Neutrophil (primary cell): Measurements from ENCODE around the gene GNA14.

Source experiments
- H3K27ac ChIP-seq: fragments of 200-600 bp; sonication (generic); 2 replicates; pipeline ENCODE4 v1.5.1; 2016; ENCODE audit warnings: mild to moderate bottlenecking, moderate library complexity
- H3K27me3 ChIP-seq: fragments of 200-600 bp; sonication (generic); 2 replicates; pipeline ENCODE4 v1.6.0; 2016; ENCODE audit warnings: mild to moderate bottlenecking
- H3K36me3 ChIP-seq: fragments of 200-600 bp; sonication (generic); 2 replicates; pipeline ENCODE4 v1.5.1; 2017
- H3K4me1 ChIP-seq, 2 experiments: fragments of 200-600 bp in 1 of 2; sonication (generic) in 1 of 2; 1 replicate in 1 of 2; 2 replicates in 1 of 2; pipeline versions ENCODE4 v1.5.1 to v1.6.1; 2013 to 2016; ENCODE audit warnings: low read depth in 1 of 2, low read length in 1 of 2, mild to moderate bottlenecking in 1 of 2, moderate library complexity in 1 of 2; ENCODE audit not compliant: control insufficient read depth in 1 of 2, insufficient read depth in 1 of 2
- H3K4me3 ChIP-seq, 2 experiments: fragments of 200-600 bp in 1 of 2; sonication (generic) in 1 of 2; 1 replicate in 1 of 2; 2 replicates in 1 of 2; pipeline ENCODE4 v1.5.1; 2013 to 2016; ENCODE audit warnings: low read depth in 1 of 2, low read length in 1 of 2, mild to moderate bottlenecking in 1 of 2, moderate library complexity in 1 of 2
- H3K9me3 ChIP-seq: fragments of 200-600 bp; sonication (generic); 2 replicates; pipeline ENCODE4 v1.5.1; 2016
- TF ChIP-seq, protein P1 (sequence below): fragments of 200-600 bp; sonication (generic); IDR thresholded peaks from 2 replicates; pipeline ENCODE4 v1.5.1; 2016; ENCODE audit warnings: antibody characterized with exemption

The GNA14 gene

DNA sequence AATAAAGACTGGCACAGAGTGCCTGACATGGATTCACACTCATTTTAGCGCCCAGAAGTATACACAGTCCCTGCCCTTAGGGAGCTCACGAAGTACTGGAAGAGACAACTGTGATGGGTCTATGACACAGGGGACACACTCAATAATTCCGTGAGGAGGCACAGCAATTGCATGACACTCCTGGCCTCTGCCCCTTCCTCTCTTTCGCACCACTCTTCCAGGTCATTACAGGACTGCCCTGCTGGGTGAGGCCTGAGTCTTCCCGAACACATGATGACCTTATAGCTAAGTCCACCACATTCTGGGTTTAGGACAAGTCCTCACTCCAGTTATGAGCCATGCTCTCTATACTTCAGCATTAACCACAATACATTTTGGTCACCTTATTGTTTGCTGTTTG lies 134.7 kb downstream of the GNA14 start:
- no peaks in the 10 kb centered on the region for H3K36me3 ChIP-seq
- H3K4me3 ChIP-seq = no peak overlapping the region
- no peaks in the 10 kb centered on the region for H3K27me3 ChIP-seq
- no peaks in the 10 kb centered on the region for H3K4me1 ChIP-seq
- no peaks in the 10 kb centered on the region for H3K9me3 ChIP-seq
- TF ChIP-seq, protein P1, sequence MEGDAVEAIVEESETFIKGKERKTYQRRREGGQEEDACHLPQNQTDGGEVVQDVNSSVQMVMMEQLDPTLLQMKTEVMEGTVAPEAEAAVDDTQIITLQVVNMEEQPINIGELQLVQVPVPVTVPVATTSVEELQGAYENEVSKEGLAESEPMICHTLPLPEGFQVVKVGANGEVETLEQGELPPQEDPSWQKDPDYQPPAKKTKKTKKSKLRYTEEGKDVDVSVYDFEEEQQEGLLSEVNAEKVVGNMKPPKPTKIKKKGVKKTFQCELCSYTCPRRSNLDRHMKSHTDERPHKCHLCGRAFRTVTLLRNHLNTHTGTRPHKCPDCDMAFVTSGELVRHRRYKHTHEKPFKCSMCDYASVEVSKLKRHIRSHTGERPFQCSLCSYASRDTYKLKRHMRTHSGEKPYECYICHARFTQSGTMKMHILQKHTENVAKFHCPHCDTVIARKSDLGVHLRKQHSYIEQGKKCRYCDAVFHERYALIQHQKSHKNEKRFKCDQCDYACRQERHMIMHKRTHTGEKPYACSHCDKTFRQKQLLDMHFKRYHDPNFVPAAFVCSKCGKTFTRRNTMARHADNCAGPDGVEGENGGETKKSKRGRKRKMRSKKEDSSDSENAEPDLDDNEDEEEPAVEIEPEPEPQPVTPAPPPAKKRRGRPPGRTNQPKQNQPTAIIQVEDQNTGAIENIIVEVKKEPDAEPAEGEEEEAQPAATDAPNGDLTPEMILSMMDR = no peak
- no peak overlapping the region for H3K27ac ChIP-seq

GRCh38 chr9:77512876-77513275 lies 135.2 kb downstream of the GNA14 start:
- Histone ChIP-seq H3K9me3 (no peaks in the 10 kb centered on the region), H3K4me1 (no peaks in the 10 kb centered on the region), H3K27me3 (no peaks in the 10 kb centered on the region), H3K36me3 (no peaks in the 10 kb centered on the region), H3K27ac (no peak overlapping the region), H3K4me3 (no peak overlapping the region)
- TF ChIP-seq, protein P1 = no peak

- H3K4me1 ChIP-seq = no peaks in the 10 kb centered on the region
- no peaks in the 10 kb centered on the region for H3K9me3 ChIP-seq
- no peak overlapping the region for H3K4me3 ChIP-seq
- H3K27ac ChIP-seq = no peak overlapping the region
- TF ChIP-seq, protein P1 = no peak
- no peaks in the 10 kb centered on the region for H3K27me3 ChIP-seq
- H3K36me3 ChIP-seq = no peaks in the 10 kb centered on the region
Observed at GRCh38 chr9:77511525-77511924, 136.6 kb downstream of the GNA14 start.

- TF ChIP-seq, protein P1 = no peak
- Histone ChIP-seq H3K27me3 (no peaks in the 10 kb centered on the region), H3K4me1 (no peaks in the 10 kb centered on the region), H3K9me3 (no peaks in the 10 kb centered on the region), H3K36me3 (no peaks in the 10 kb centered on the region), H3K27ac (no peak overlapping the region), H3K4me3 (no peak overlapping the region)
Observed at GRCh38 chr9:77510666-77511065, 137.5 kb downstream of the GNA14 start.

- no peak overlapping the region for H3K4me3 ChIP-seq
- no peaks in the 10 kb centered on the region for H3K36me3 ChIP-seq
- TF ChIP-seq, protein P1 = no peak
- H3K27me3 ChIP-seq = no peaks in the 10 kb centered on the region
- H3K4me1 ChIP-seq = peaks cover 0 to 5% of the 10 kb centered on the region in 2 experiments
- H3K9me3 ChIP-seq = no peaks in the 10 kb centered on the region
- H3K27ac ChIP-seq = no peak overlapping the region
Observed at GRCh38 chr9:77508396-77508795, 139.7 kb downstream of the GNA14 start.
